Measurements from ENCODE around the gene SPPL3.

DNA sequence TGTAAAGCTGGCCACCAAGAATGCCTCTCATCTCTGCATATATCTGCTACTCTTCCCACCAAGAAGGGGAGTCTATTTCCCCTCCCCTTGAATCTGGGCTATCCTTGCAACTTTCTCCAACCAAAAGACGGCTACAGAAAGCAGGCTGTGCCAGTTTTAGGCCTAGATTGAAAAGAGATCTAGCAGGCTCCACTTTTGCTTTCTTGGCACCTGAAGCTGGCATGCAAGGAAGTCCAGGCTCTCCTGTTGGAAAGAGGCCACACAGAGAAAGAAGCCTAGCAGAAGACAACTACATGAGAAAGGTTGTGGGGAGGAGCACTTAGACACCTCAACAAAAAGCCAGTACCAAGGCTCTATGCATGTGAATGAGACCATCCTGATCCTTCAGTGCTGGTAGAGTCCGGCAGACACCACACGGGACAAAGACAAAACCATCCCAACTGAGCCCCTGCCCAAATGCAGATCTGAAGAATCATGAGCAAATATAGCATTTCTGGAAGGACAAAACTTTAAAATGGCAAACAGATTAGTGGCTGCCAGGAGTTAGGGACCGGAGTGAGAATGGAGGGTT, 68.0 kb downstream of the SPPL3 start:
- TF ChIP-seq, protein P1, sequence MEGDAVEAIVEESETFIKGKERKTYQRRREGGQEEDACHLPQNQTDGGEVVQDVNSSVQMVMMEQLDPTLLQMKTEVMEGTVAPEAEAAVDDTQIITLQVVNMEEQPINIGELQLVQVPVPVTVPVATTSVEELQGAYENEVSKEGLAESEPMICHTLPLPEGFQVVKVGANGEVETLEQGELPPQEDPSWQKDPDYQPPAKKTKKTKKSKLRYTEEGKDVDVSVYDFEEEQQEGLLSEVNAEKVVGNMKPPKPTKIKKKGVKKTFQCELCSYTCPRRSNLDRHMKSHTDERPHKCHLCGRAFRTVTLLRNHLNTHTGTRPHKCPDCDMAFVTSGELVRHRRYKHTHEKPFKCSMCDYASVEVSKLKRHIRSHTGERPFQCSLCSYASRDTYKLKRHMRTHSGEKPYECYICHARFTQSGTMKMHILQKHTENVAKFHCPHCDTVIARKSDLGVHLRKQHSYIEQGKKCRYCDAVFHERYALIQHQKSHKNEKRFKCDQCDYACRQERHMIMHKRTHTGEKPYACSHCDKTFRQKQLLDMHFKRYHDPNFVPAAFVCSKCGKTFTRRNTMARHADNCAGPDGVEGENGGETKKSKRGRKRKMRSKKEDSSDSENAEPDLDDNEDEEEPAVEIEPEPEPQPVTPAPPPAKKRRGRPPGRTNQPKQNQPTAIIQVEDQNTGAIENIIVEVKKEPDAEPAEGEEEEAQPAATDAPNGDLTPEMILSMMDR (IDR thresholded peaks at IDR 0.05): no peak
- TF ChIP-seq POLR2A (IDR thresholded peaks at IDR 0.05): no peak
- TF ChIP-seq EP300 (IDR thresholded peaks at IDR 0.05): no peak

Measured in tibial nerve (tissue), 4 donors.